ENCODE measurements around the gene NXT2.
"Not testable (repeated sequence)": the region's sequence is repeated elsewhere in the genome, so short reads cannot be mapped to it uniquely, and the experiment has no call there.

NXT2 gene

DNA sequence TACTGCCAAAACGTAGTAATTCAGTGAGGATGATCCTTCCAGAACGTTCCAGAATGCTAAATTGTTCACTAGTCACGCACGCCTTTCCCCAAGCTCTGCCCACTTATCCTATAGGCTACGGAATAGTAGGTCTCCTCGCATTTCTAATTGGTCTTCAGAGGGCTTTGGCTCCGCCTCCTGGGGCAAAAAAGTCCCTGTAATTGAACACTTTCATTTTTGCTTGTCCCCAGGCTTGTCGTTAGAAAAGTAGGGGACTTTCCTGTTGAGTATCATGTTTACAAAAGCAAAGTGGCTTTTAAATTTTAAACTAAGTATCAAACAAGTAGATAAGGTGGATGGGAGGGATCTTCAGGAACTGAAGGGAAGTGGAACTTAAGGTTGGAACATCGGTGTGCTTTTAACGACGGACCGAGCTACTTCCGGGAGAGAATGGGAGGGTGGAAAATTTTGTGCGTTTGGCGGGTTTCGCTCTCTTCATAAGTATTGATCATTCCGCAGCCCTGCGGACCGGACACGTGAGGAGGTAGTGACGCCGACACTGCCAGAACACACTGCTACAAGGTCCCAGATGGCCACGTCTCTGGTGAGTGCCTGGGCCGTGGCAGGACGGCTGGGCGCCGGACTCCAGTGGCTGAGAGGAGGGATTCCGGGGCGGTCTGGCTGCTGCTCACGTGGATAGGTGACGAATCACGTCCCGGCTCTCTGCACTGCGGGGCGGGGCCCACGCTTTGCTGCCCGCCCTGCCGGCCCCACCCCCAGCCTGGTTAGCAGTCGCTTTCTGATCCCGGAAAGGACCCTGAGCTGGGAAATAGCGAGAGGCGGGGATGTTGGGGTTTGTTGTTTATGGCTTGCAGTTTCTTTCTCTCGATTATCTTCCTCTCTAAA, at the start of gene NXT2:
TSS of gene NXT2 (plus strand) at position 406 of the 885 bp plus-strand sequence. CDS start at position 569, 163 bp downstream.
- DNase-seq, result peak; percentile 91

DNA sequence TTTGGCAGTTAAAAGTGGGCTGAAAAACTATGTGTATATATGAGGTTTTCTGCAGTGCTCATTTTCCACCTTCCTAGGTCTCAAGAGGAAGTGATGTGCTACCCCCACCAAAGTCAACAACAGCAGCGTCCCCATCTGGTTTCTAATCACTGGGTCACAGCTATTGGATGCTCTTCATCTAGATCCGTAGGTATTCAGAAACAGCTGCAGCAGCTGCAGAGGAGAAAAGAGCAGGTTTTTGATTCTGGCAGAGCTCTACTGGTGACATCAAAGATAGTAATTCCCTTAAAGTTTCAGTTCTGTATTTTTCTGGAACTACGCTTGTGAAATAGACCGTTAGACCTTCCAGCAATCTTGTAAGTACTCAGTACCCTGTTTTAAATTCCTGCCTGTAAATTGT, 49.0 kb upstream of the NXT2 start:
- no peak for DNase-seq

DNA sequence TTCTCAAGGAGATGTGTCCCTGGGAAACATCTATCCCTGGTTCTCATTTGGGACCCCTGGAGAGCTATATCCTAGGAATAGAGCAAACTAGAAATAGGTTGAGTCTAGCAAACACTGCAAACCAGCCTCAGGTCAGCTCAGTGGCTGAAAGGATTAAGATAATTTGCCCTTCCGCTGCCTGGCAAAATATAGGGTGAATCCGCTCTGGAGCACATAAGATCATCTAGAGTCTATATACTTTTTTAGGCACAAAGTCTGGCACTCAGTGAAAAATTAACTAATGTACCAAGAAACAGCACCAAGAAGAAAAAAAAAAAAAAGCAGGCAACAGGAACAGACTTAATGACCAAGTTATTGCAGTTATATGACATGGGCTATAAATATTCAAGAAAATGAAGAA, 47.5 kb upstream of the NXT2 start:
- no peak for DNase-seq

DNA sequence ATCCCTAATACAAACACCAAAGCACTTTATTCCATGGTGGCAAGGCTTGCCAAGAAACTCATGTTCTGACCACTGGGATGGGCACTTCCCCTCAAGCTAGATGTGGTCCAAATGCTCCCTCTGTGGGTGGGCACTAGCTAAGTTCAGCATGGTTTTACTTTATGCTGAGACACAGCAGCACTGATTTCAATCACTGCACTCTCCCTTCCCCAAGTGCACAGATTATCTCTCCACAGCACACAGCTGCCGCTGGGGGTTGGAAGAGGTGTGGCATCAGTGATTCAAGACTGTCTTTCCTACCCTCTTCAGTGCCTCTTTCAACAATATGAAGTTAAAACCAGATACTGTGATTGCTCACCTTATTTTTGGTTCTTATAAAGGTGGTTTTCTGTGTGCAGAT, 38.2 kb upstream of the NXT2 start:
- DNase-seq, result no peak

DNA sequence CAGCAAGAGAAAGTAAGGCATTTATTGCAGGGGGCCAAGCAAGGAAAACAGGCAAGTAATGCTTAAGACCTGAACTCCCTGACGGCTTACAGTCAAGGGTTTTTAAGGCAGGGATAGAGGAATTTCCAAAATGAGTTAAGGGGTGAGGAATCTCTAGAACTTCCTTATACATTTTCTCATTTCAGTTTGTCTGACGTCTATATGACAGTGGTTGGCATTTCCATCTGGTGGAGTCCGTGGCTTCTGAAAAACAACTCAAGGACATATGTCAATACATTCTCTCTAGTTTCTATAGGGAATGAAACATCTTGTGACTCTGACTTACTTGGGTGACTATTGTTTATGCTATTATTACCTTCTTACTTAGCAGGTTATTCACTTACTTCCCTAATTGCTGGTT, 35.5 kb upstream of the NXT2 start:
- DNase-seq, result no peak

DNA sequence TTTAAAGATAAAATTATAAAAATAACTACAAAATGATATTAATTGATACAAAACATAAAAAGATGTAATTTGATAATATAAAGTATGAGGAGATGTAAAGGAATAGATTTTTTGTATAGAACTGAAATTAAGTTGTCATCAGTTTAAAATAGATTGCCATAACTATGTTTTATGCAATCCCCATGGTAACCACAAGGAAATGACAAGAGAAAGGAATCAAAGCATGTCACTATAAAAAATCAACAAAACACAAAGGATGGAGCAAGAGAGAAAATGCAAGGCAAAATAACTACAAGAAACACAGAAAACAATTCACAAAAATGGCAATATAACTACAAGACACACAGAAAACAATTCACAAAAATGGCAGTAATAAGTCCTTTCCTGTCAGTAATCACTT, 27.7 kb upstream of the NXT2 start:
- no peak for DNase-seq

DNA sequence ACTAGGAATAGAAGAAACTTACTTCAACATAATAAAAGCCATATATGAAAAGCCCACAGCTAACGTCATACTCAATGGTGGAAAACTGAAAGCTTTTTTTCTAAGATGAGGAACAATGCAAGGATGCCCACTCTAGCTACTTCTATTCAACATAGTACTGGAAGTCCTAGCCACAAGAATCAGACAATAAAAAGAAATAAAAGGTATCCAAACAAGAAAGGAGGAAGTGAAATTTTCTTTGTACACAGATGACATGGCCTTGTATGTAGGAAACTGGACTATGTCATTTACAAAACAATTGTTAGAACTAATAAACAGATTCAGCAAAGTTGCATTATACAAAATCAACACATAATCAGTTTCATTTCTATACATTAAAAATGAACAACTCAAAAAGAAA, 25.5 kb upstream of the NXT2 start:
- no peak for DNase-seq

DNA sequence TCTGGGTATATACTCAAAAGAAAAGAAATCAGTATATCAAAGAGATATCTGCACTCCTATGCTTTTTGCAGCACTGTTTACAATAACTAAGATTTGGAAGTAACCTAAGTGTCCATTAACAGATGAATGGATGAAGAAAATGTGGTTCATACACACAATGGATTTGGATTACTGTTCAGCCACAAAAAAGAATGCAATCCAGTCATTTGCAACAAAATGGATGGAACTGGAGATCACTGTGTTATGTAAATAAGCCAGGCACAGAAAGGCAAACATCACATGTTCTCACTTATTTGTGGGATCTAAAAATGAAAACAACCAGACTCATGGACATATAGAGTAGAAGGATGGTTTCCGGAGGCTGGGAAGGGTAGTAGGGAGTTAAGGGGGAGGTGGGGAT, 17.6 kb upstream of the NXT2 start:
- no peak for DNase-seq

DNA sequence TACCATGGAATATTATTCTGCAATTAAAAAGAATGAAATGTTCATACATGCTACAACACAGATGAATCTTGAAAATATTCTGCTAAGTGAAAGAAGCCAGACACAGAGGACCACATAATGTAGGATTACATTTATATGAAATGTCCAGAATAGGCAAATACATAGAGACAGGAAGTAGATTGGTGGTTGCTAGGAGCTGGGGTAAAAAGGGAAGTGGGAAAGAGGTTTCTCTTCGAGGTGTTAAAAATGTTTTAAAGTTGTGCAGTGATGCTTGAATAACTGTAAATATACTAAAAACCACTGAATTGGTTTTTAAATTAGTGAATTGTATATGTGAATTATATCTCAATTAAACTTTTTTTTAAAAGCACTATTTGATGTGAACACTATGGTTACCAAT, 3.6 kb upstream of the NXT2 start:
- no peak for DNase-seq

DNA sequence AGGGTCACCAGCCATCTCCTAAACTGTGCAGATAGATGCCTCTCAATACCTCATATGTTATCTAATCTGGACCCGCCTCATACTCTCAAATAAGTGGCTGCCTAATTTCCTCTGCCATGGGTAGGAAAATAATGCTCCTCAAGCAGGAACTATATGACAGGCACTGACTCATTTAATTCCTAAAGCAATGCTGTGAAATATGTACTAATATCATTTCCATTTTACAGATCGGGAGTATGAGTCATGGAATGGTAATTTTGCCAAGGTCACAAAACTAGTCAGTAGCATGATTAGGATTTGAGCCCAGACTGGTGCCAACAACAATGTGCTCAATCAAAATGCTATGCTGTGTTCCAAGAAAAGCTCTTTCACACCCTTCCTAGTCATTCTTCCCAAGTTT, 3.0 kb upstream of the NXT2 start:
- no peak for DNase-seq

DNA sequence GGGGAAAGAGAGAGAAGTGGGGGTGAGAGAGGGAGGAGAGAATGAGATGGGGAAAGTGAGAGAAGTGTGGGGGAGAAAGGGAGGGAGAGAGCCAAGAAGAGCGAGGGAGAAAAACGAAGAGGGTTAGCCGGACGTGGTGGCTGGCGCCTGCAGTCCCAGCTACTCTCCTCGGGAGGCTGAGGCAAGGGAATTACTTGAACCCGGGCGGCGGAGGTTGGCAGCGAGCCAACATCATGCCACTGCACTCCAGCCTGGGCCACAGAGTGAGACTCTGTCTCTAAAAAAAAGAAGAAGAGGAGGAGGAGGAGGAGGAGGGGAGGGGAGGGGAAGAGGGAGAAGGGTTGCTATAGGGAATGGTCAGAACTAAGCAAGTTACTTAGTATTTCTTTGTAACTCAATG, 1.7 kb upstream of the NXT2 start:
- no peak for DNase-seq

DNA sequence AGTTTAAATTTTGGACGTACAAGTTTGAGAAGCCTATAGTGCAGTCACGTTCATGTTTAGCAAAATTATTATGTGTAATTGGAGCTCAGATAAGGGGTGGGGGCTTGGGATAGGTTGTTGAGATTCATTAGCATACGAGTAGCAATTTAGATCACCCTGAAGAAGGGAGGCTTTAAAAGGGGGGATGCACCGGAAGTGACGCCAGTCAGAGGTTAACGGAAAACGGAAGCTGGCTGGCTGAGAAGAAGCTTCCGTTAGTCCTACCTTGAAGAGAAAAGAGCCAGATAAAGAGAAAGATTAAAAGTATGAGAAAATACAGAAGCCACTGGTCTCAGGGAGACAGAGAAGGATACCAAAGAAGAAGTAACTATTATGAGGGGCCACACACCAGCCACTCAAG, 1.1 kb upstream of the NXT2 start:
- DNase-seq, result no peak

DNA sequence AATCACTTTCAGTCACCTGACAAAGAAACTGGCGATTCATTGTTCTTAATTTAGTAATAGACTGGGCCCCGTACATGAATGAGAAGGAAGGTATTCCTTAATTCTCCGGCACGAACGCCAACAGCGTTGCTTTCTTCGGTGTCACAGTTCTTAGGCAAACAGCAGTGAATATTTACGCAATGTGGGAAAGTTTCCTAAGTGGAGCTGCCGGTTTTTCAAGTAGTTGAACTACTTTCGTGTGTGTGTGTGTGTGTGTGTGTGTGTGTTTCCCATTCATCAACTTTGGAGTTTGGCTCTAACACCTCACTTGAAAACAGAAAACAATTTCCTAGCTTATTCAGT, 651 bp downstream of the NXT2 start:
- peak; percentile 37 for DNase-seq

DNA sequence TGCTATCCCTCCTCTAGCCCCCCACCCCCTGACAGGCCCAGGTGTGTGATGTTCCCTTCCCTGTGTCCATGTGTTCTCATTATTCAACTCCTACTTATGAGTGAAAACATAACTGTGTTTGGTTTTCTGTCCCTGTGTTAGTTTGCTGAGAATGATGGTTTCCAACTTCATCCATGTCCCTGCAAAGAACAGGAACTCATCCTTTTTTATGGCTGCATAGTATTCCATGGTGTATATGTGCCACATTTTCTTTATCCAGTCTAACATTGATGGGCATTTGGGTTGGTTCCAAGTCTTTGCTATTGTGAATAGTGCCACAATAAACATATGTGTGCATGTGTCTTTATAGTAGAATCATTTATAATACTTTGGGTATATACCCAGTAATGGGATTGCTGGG, 2.4 kb downstream of the NXT2 start:
- DNase-seq, result not testable (repeated sequence)

DNA sequence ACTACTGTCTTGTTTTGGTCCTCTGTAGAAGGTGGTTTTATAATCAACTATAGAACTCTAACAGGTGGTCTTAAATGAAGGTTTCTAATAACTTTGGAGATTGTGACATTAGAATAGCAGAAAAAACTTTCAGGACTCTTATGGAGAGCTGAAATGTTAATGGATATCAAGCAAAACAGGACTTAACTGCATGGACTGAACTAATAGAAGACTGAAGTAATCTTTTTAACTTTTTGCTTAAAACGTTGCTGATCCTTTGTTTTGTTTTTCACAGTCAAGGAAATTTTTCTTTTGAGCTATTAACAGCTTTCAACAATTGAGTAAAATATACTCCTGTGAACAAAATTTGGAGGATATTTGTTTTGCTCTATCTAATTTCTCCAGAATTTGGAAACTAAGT, 17.2 kb downstream of the NXT2 start:
- no peak for DNase-seq

DNA sequence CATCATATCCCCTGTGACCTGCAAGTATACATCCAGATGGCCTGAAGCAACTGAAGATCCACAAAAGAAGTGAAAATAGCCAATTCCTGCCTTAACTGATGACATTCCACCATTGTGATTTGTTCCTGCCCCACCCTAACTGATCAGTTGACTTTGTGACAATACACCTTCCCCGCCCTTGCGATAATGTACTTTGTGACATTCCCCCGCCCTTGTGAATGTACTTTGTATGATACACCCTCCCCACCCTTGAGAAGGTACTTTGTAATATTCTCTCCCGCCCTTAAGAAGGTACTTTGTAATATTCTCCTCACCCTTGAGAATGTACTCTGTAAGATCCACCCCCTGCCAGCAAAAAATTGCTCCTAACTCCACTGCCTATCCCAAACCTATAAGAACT, 39.4 kb downstream of the NXT2 start:
- DNase-seq, result not testable (repeated sequence)

DNA sequence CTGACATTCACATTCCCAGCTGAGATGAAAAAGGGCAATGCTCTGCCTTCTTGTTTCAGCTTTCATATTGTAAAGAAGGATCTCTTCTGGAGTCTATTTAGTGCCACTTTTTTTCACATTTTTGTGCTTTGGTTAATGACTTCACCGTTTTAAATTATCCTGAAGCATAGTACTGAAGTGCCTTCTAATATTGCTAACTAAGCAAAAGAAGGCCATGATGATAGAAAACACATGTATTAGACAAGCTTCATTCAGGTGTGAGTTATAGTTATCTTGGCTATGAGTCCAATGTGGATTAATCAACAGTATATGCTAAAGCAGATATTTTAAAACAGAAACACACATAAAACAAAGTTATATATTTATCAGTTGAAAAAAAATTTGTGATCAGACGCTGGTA, 40.4 kb downstream of the NXT2 start:
- DNase-seq, result no peak

DNA sequence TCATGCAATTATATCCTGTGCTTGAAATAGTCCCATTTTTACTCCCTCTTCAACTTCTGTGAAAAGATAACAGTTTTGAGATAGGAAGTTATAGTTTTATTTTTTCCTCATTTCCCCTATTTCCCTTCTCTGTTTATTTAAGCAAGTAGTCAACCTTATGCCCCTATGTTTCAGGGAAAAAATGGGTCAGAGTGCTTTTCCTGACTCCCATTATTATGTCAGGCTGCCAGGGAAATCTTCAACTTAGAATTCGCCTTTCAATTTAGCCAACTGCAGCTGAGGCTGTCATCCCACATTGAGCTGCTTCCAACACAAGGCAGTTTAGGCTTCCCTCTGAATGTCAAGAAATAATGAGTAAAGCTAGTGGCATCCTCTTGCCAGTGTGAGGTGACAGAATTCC, 42.3 kb downstream of the NXT2 start:
- no peak for DNase-seq

DNA sequence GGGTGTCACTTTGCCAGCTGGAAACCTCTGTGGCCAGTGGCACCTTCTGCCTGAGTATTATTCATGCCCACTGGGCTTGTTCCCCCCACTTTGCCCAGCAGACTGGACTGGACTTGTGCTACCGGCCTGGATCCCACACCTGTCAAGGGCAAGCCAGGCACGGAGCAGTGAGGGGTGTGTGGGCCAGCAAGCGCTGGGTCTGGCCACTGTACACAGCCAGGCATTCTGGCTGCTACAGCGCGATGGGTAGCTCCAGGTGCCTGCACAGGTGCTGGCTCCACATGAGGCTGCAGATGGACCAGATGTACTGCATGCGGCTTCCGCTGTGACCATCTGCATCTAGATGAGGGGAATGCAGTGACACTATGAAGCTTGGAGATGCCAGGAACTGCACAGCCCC, 48.8 kb downstream of the NXT2 start:
- DNase-seq, result no peak

DNA sequence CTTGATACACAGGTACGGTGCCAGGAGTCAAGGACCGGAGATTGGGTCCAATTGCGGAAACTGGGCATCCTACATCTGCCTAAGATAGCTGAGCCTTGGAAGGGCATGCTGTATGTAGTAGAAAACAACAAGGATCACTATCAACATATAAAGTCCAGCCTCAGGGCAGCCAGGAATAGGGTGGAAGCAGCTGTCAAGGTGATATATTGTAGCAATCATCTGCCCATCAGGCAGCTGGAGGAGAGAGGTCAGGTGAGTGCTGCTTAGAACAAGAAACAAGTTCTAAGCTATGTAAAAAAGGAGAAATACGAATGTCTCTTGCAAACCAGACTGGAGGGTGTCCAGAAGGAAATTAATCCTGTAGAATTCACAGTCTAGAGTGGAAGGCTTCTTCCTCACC, 53.5 kb downstream of the NXT2 start:
- DNase-seq, result no peak
